HG03095 (cell line): Measurements from ENCODE around the gene ABHD17C.
"Not testable (repeated sequence)": the region's sequence is repeated elsewhere in the genome, so short reads cannot be mapped to it uniquely, and the experiment has no call there.

Experiments
- ATAC-seq: cut with Tn5 transposase; IDR thresholded peaks from one replicate; pipeline ENCODE4 v1.9.1; 2021; ENCODE audit warnings: moderate library complexity; ENCODE audit not compliant: unreplicated experiment

The ABHD17C gene

DNA sequence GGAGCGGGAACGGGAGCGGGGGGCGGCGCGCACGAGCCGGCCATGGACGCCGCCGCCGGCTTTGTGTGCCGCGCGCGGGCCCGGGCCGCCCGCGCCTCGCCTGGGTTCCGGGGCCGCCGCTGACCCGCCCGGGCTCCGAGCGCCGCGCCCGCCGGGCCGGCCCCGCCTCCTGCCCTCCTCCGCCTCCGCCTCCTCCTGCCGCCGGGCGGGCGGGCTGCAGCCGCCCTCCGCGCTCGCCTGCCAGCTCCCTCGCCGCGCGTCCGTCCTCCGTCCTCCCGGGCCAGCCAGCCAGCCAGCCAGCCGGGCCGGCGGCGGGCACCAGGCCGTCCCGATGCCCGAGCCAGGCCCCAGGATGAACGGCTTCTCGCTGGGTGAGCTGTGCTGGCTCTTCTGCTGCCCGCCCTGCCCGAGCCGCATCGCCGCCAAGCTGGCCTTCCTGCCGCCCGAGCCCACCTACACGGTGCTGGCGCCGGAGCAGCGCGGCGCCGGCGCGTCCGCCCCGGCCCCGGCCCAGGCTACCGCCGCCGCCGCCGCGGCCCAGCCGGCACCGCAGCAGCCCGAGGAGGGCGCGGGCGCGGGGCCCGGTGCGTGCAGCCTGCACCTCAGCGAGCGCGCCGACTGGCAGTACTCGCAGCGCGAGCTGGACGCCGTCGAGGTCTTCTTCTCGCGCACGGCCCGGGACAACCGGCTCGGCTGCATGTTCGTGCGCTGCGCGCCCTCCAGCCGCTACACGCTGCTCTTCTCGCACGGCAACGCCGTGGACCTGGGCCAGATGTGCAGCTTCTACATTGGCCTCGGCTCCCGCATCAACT, at the start of gene ABHD17C:
TSS of gene ABHD17C (plus strand) at position 212 of the 812 bp plus-strand sequence. CDS start at position 332, 120 bp downstream.
- ATAC-seq, result no peak

DNA sequence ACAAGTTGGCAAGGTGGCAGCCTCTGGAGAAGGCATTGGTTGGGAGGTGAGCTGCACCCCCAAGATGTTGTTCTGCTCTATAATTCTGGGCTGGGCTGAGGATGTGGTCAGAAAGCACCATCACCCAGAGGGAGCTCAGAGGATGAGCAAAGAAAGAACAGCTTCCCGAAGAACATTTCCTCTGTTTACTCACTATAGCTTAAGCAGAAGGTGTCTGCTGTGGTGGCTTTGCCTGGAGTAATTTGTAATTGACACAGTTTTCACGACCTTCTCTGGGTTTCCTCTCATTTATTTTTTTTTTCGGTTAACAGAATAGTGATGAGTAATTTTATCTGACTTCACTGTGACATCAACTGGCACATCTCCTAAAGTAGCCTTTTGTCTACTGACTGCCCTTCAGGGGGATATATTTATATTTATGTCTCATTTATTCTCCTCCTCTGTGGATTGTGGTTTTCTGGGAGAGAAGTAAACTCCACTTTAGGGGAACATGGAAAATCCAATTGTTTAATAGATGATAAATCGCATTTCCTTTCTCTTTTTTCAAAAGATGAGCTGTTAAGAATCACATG, 49.5 kb upstream of the ABHD17C start:
- ATAC-seq, result no peak

DNA sequence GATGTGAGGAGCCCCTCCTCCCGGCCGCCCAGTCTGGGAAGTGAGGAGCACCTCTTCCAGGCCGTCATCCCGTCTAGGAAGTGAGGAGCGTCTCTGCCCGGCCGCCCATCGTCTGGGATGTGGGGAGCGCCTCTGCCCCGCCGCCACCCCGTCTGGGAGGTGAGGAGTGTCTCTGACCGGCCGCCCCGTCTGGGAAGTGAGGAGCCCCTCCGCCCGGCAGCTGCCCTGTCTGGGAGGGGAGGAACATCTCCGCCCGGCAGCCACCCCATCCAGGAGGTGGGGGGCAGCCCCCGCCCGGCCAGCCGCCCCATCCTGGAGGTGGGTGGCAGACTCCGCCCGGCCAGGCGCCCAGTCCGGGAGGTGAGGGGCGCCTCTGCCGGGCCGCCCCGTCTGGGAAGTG, 47.7 kb upstream of the ABHD17C start:
- ATAC-seq, result not testable (repeated sequence)

DNA sequence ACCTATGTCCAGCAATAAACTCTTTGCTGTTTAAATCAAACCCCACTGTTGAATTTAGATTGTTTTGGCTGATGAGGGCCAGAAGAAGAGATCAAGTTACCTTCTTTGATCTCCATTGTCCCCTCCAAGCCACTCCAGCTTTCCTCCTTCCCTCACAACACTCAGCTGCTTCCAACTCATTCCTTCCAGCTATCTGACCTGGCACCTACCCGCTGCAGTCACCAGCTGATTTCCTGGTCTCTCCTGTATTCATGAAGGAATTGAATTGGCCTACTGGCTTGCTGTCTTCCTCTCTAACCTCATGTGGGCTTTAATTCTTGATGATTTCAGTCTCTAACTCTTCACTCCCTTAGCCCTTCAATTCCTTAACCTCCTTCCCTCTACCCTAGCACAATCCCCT, 40.8 kb upstream of the ABHD17C start:
- ATAC-seq, result no peak

DNA sequence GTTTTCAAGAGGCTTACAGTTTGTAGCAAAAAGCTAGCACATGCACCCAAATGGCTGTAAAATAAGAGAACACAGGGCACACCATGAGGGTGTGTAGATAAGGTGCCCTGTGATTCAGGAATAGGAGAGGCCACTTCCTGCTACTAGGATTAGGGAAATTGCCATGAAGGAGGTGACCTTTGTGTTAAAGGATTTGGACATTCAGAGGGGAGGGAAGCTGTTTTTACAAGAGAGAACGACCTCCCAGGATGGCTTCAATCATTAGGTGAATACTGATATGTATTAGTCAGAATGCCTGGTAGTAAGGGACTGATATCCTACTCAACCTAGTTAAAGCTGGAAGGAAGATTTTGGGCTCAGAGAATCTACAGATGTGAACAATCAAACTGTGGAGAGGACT, 35.7 kb upstream of the ABHD17C start:
- ATAC-seq, result no peak

DNA sequence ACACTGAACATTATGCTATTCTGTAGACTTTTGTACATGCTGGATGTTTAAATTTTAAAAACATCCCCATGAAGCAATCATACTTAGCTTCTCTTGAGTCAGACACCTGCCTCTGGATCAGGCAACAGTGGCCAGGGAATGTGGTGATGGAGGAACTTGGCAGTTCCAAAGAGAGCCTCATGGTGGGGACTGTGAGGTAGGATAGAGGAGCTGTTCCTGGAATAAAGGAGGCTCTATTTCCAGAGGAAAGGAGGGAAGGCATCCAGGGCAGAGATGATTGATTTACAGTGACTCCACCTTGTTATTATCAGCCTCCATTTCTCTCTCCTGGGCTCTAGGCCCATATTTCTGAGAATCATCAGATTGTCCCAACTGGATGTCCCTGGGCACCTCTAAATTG, 35.0 kb upstream of the ABHD17C start:
- ATAC-seq, result no peak

DNA sequence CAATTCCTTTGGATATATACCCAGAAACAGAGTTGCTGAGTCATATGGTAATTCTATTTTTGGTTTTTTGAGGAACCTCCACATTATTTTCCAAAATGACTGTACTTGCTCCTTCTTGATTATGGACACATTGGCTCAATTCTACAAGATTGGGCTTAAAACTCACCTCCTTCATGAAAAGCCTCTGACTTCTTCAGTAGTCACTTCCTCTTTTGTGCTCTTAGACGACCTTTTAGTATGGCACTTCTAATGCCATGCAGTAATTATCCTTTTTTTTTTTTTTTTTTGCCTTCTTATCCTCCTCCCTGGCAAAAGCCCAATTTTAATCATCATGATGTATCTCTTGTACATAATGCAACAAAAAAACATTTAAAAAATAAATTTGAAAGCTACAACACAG, 33.0 kb upstream of the ABHD17C start:
- no peak for ATAC-seq

DNA sequence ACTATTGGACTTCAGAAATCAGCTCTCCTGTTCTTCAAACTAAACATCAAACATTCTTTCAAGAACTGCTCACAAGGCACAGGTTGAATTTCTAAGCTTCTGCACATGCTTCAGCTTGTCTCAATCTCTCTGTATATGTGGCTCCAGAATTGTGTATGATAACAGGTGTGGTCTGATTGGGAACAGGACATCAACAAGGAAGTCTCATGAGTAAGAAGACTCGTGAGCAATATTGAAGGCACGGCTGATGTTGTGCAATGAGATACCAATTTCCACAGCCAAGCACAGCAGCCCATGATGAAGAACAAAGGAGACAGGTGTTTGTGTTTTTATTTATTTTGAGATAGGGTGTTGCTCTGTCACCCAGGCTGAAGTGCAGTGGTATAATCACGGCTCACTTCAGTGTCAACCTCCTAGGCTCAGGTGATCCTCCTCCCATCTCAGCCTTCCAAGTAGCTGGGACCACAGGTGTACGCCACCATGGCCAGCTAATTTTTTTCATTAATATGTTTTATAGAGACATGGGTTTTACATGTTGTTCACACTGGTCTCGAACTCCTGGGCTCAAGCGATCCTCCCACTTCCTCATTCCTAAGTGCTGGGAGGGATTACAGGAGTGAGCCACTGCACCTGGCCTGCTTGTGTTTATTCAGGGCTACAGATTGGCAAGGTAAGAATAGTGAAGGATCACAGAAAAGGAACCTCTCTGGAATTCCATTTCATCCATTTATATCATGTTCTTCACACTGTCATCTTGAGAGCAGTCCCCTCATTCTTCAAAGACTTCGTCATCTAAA, 32.2 kb upstream of the ABHD17C start:
- ATAC-seq, result no peak

DNA sequence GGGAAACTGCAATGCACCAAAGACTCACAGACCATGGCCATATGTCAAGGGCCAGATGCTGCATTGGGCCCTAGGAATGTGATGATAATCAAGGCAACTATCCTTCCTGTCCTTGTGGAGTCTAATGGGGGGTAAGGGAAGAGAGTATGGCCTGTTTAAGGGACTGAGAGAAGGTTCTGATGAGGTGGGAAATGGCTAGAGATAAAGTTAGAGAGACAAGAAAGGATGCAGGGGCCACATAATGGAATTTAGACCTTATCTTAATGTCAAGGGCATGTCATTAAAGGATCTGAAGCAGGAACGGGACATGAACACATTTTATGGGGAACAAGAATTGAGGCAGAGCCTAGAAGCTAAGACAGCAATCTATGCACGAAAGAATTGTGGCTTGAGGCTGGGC, 30.0 kb upstream of the ABHD17C start:
- no peak for ATAC-seq

DNA sequence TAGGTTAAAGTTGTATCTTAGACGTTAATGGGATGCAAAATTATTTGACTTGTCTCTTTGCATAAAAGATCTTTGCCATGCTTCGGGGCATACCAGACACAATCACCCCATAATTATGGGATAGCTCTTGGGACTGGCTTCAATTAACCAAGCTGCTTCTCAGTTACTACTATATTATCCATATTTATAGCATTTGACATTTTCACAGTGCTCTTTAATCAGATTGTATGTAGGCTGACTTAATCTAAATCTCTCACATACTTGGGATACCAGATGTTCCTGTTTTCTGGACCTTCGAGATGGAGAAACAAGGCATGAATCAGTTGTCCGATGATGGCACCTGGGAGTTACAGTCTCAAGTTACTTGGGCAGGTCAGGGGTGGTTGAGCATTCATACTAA, 27.2 kb upstream of the ABHD17C start:
- no peak for ATAC-seq

DNA sequence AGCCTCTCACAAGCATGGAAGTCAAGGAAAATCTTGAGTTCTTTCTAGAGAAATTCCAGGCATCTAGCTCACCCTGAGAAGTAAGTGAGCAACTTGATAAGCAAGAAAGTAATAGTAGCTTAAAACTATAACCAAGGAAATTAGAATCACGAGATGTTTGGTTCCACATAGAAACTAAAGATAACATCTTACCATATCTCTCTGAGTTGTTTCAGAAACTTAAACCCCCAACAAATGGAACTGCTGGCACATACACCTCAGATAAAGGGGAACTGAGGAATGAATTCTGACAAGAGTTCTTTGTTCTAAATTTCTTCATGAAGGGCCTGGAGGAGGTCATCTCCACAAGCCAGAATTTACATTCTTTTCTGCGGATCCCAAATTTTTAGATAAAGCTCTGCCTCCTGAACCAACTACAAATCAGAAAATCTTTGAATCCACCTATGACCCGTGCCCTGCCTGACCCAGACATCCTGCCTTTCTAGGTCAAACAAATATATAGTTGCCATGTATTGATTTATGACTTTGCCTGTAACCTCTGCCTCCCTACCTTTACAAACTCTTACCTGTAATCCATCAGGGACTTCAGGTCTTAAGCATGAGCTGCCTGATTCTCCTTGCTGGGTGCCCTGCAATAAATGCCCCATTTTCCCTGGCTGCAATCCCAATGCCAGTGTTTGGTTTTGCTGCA, 26.4 kb upstream of the ABHD17C start:
- ATAC-seq, result no peak

DNA sequence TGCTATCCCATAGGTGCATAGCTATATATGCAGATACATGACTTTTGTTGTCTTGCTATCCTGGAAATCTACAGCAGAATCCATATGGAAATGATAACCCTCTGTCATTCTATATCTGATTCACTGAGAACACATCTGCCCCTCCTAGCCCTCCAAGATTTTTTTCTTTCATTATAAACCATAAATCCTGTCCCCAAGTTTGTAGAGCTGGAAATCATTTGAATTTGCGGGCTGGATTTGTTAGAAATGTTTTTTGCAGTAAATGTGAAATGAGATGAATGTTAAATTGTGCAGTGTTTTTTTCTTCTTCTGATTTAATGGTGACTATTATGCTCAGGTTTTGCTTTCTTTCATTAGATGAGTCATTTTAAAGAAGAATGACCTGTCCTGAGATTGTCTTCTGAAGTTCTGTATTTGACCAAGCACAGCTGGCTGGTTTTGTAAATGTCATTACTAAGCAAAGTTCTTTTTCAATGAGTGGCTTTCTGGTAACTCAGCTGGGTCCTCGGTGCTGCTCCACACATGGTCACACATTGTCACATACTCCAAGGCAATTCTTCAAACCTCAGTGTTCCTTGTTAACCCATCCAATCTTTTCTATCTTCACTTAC, 25.3 kb upstream of the ABHD17C start:
- peak; percentile 72 for ATAC-seq

DNA sequence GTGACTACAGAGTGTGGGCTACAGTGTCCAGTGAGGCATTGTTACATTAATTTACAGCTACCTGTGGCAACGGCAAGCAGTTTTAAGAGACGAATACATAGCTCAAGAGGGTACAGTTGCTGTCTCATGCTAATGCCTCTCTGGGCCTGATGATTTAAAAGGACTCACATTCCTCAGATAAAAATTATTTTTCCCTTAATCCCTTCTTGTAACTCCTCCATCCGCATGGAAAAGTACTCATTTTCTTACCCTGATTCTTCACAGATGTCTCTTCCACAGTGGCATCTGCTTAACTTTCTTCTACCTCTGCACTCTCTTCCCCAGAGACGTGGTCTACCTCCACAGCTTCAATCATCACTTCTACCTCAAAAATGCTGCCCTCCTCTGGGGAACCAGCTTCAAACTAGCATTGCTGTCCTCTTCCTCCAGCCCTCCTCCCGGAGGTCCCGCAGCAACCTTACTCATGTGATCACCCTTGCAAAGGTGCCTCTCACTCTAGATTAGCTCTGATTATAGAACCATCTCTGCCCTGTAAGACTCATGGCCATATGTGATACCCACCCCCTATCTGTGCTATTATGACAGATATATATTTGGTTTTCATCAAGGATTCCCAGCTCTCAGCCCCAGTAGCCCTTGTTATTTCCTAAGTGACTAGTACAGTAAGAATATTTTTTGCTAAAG, 21.4 kb upstream of the ABHD17C start:
- no peak for ATAC-seq

DNA sequence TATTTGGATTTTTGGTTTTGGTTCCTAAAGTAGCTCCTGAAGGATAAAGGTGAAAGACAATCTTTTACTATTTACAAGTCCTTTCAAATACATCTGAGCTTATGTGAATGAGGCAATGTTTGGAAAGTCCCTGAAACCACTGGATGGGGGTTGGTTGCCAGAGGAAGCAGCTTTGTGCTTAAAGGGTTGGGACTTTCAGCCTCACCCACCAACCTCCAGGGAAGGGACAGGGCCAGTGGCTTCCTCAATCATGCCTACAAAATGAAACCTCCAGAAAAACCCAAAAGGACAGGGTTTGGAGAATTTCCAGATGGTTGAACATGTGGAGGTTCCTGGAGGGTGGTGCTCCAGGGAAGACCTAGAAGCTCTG, 20.9 kb upstream of the ABHD17C start:
- no peak for ATAC-seq

DNA sequence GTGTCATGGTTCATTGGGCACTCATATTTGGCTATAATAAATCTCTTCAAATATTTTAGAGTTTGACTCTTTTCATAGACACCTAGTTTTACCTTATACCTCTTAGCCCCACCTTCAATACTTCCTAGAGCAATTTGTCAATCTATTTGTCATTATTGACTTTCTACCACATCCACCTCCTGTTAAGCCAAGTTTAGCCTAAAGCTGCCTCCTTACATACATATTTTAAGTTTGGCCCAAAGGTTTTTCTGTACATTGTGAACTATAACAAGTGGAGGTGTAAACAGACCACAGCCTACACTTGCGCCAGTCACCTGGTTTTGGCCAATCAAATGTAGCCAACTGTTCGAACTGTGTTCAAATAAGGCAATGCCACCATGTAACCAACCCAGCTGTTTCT, 18.1 kb upstream of the ABHD17C start:
- no peak for ATAC-seq

DNA sequence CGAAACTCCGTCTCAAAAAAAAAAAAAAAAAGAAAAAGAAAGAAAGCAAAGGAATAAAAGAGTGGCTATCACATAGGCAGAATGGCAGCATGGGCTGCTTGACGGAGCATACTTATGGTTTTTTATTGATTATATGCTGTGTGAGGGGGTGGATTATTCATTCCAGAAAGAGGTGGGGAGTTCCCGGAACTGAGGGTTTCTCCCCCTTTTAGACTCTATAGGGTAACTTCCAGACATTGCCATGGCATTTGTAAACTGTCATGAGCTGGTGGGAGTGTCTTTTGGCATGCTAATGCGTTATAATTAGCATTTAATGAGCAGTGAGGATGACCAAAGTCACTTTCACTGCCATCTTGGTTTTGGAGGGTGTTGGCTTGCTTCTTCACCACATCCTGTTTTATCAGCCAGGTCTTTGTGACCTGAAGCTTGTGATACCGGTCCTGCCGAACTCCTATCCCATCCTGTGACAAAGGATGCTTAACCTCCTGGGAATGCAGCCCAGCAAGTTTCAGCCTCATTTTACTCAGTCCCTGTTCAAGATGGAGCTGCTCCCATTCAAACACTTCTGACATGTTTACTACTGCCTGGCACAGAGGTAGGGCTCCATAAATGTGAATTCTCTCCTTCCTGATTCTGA, 15.8 kb upstream of the ABHD17C start:
- no peak for ATAC-seq

DNA sequence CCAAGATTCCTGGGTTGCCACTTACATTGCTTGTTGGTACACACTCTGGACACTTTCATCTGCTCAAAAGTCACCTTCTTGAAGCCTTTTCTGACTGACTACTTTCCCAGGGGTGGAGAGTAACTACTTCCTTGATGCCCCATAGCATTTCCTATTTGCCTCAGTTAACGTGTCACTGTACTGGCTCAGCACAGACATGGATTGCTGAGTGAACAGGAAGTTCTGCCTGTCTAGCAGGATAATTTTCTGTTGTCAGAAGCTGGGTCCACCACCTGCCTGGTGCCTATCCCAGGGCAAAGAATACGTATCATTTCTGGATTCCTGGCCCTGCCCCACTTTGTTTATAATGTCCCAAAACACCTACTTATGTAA, 15.3 kb upstream of the ABHD17C start:
- no peak for ATAC-seq

DNA sequence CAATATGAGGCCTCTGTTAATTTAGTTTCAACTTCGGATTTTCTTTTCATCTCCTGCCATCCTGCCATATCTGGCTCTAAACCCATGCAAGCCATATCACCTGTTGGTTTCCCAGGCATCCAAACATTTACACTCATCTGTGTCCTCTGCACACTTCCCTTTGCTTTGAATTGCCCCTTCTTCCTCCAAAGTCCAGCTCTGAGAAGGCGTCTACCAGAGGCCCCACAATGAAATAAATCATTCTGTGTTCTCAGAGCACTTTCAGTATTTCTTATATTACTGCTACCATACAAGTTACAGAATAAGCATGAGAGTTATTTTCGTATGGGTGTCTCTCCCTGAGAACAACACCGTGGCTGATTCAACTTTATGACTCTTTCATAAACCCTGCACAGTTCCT, 12.9 kb upstream of the ABHD17C start:
- no peak for ATAC-seq

DNA sequence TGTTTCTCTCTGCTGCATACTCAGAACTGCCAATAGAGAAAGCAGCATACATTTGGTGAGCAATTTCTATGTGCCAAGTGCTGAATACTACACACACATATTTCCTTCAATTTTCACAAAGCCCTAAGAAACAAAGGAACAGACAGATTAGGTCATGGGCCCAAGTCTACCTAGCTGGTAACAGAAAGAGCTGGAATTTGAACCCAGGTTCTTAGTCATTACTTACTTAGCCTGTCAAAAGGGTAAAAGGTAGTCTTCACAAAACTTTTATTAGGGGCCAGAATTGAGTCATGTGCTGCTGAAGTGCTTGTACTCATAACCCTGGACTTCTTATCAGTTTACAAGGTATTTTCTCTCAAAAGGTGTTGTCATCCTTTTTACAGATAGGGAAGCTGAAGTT, 10.4 kb upstream of the ABHD17C start:
- ATAC-seq, result no peak

DNA sequence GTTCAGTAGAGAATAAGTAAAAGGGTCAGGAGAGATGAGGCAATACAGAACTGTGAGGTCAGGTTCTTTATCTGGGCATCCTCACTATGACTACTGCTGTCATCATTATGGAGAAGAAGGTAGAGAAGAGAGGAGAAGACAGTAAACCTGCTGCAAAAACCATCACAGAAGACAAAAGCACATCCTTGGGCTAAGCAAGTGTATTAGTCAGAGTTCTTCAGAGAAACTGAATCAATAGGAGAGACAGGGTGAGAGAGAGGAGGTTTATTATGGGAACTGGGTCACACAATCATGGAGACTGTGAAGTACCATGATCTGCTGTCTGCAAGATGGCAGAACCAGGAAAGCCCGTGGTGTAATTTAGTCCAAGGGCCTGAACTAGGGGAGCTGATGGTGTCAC, 9.5 kb upstream of the ABHD17C start:
- ATAC-seq, result no peak
